ENCODE measurements around the gene PSMD1.

Gene PSMD1

DNA sequence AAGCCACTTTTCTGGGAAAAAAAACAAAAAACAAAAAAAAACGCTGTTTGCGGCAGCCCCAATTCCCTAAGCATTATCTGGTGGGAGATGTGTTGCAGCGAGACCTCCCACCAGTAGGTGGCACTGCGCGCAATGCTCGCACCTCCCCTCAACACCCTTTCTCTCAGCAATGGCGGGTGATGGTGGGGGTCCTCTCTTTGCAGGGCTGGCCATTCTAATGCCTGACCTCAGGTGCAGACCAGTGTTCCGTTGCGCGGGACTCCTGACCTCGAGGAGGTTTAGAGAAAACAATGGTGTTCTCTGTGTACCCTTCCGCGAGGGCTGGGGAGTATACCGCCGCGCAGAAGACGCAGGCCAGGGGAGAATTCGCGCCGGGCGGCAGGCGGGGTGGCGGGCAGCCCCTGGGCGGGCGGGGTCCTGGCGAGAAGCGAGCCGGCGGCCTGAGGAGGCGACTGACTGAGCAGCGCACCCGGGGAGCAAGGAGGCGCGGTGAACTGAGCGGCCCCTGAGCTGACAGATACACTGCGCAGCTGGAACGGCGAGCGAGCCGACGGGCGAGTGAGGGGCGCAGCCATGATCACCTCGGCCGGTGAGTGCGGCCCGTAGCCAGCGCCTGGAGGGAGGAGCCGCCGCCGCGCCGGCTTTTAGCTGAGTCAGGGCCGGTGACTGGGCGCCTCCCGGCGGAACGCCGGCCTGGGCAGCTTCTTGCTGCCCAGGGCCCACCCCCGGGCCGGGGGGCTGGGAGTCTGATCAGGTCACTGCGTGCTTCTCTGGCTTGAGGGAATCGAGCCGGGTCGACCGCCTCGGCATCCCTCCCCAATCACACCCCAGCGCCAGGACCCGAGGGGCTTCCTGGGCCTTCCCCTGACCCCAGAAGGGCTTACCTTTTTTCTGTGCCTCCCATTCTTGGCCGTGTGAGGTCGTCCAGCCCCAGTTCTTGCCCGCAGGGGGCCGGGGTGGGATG, at the start of gene PSMD1:
TSS of gene PSMD1 (plus strand) at position 415 of the 964 bp plus-strand sequence. CDS start at position 574, 159 bp downstream.
- in situ Hi-C loops (cut with MboI; ENCODE audit: low sequenced_read_pairs), result no loop called here
- DNase-seq (ENCODE audit: low spot score in 2 of 2), result peak; percentile 90 to 95
- peaks cover 13% of the 10 kb centered on the region for H3K36me3 ChIP-seq (replicated peaks)
- H3K9me3 ChIP-seq, result no peaks in the 10 kb centered on the region
- H3K27me3 ChIP-seq (ENCODE audit: low read depth), result no peaks in the 10 kb centered on the region
- H3K4me3 ChIP-seq, result peak within 1 kb of the TSS; percentile 94
- peaks cover 13% of the 10 kb centered on the region for H3K4me1 ChIP-seq

DNA sequence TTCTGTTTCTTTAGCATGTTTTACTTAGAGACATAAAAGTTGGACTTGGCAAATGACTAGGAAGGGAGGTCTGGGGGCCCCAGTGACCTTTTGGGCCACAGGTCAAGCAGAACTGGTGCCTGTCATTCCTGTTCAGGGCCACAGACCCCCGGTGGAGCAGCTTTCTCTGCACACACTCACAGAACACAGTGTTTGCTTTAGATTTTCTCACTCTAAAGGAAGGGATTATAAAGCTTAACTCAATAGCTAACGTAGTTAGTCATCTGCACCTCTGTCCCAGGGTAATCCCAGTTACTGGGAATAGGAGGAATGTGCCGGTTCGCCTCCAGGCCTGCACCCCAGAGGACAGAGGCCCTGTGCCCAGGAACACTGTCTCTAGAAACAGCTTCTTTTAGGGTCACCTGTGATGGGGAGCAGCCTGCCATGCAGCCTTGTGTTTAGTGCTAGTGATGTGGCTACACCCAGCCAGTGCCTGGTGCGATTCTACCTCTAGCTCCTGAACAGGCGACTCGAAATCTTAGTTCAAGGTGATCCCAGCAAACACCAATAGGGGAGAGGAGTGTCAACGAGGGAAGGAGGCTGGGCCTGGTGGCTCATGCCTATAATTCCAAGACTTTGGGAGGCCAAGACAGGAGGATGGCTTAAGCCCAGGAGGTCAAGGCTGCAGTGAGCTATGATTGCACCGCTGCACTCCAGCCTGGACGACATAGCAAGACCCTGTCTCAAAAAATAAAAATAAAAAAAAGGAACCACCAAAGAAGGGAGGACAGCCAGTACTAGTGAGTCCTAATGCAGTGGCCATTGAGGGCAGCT, 49.2 kb upstream of the PSMD1 start:
- H3K27me3 ChIP-seq (ENCODE audit: low read depth), result no peaks in the 10 kb centered on the region
- no peak for DNase-seq (ENCODE audit: low spot score in 2 of 2)
- in situ Hi-C loops (cut with MboI; ENCODE audit: low sequenced_read_pairs), result no loop called here
- no peaks in the 10 kb centered on the region for H3K9me3 ChIP-seq
- H3K4me3 ChIP-seq, result no peak overlapping the region
- no peaks in the 10 kb centered on the region for H3K36me3 ChIP-seq (replicated peaks)
- no peaks in the 10 kb centered on the region for H3K4me1 ChIP-seq

DNA sequence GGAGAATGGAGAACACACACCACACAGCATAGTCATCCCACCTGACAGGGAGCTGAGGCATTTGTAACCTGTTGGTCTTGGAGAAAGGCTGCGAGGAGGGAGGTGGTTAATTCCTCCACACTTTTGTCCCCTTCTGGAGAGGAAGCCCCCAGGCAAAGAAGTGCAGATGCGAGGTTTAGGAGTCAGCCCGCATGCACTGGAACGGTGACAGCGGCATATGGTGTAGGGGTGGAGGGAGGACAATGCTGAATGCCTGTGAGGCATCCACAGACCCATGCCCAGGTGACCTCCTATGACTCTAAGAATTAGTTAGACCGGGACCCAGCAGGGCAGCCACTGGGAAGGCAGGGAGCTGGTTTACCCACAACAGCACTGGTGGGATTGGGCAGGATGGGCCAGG, 48.5 kb upstream of the PSMD1 start:
- H3K4me1 ChIP-seq, result no peaks in the 10 kb centered on the region
- H3K4me3 ChIP-seq, result no peak overlapping the region
- DNase-seq (ENCODE audit: low spot score in 2 of 2), result no peak
- H3K27me3 ChIP-seq (ENCODE audit: low read depth), result no peaks in the 10 kb centered on the region
- in situ Hi-C loops (cut with MboI; ENCODE audit: low sequenced_read_pairs), result no loop called here
- no peaks in the 10 kb centered on the region for H3K36me3 ChIP-seq (replicated peaks)
- H3K9me3 ChIP-seq, result no peaks in the 10 kb centered on the region

DNA sequence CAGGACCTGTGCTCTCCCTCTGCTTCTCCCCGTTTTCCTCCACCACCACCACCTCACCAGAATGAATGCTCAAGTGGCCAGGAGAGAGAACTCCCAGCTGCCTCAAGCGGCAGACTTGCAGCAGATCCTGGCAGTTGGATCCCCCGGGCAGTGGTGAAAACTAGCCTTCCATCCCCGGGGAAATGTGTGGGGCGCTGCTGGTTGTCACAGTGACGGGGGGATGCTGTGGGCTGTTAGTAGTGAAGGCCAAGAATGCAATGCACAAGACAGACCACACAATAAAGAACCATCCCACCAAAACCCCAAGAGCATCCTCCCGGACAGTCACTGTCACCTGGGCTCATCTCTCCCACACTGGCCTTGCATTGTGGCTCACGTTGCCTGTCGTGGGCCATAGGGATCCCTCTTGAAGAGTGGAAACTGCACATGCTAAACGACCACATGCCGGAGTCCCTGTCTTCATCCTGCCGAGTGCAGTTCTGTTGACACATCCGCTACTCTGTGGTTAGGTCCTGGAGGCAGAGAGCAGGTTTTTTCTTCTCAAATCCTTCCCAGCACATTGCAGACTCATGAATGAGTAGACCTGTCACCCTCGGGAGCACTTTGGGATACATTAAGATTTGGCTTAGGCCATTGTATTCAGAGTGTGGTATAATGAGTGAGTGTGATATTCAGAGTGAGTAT, 47.3 kb upstream of the PSMD1 start:
- no peak for DNase-seq (ENCODE audit: low spot score in 2 of 2)
- no peaks in the 10 kb centered on the region for H3K27me3 ChIP-seq (ENCODE audit: low read depth)
- H3K36me3 ChIP-seq (replicated peaks), result no peaks in the 10 kb centered on the region
- in situ Hi-C loops (cut with MboI; ENCODE audit: low sequenced_read_pairs), result no loop called here
- H3K9me3 ChIP-seq, result no peaks in the 10 kb centered on the region
- H3K4me1 ChIP-seq, result no peaks in the 10 kb centered on the region
- no peak overlapping the region for H3K4me3 ChIP-seq

DNA sequence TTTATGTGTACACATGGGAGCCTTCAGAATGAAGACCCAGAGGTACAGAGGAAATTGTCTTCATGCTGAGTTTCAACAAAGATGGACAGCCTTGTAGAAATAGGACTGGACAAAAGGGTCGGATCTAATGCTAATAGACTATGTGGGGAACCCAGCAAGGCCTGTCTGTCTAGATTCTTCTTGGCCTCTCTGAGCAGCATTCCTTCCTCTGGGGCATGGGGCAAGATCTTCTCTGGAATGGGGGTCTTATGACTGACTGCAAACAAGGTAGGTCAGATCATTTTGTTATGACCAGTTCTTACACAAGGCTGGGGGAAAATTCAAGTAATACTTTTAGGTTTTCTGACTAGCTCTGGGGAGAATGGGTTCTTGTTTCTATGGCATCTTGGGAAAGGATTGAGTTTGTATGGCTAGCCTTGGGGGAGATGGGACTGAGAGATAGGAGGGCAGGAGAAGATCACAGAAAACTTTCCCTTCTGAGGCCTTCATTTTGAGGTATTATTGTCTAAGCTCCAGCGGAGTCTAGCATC, 46.4 kb upstream of the PSMD1 start:
- Histone ChIP-seq H3K9me3 (no peaks in the 10 kb centered on the region), H3K36me3 (replicated peaks) (no peaks in the 10 kb centered on the region), H3K27me3 (ENCODE audit: low read depth) (no peaks in the 10 kb centered on the region), H3K4me1 (no peaks in the 10 kb centered on the region), H3K4me3 (no peak overlapping the region)
- DNase-seq (ENCODE audit: low spot score in 2 of 2), result no peak
- in situ Hi-C loops (cut with MboI; ENCODE audit: low sequenced_read_pairs), result no loop called here

DNA sequence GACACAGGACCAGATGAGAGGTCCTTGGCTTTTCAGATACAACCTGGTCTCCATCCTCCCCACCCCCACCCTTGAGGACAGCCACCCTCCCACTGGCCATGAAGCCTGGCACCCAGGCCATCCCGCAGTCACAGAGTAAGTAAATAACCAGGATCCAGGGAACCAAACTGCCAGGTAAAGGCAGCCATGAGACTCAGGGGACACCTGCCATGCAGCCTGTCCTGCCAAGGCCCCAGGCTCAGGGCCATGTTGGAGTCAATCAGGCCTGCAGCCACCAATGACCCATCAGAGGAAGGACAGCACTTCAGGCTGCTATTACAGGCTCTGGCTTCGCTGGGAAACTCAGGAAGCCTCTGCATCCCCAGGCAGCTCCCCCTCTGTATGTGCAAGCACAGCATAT, 45.1 kb upstream of the PSMD1 start:
- in situ Hi-C loops (cut with MboI; ENCODE audit: low sequenced_read_pairs), result no loop called here
- H3K9me3 ChIP-seq, result no peaks in the 10 kb centered on the region
- no peak overlapping the region for H3K4me3 ChIP-seq
- H3K27me3 ChIP-seq (ENCODE audit: low read depth), result no peaks in the 10 kb centered on the region
- no peaks in the 10 kb centered on the region for H3K4me1 ChIP-seq
- no peak for DNase-seq (ENCODE audit: low spot score in 2 of 2)
- H3K36me3 ChIP-seq (replicated peaks), result no peaks in the 10 kb centered on the region

DNA sequence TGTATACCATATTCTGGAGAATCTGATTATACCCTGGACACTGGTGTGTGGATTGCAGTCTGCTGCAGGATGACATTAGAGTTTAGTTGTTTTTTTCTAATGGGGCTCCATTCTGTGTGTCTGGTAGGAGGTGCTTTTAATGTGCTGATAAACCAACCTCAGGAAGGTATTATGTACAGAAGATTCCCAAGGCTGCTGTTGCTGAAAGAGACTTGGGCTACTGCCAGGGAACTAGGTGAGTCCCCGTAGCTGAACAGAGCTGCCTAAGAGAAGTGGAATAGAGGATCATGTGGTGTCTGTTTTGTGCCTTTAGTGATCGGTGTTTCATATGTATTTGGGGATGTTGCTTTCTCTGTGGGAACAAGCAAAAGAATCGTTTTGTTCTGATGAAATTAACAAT, 44.2 kb upstream of the PSMD1 start:
- no peak for DNase-seq (ENCODE audit: low spot score in 2 of 2)
- in situ Hi-C loops (cut with MboI; ENCODE audit: low sequenced_read_pairs), result no loop called here
- Histone ChIP-seq H3K36me3 (replicated peaks) (no peaks in the 10 kb centered on the region), H3K4me1 (no peaks in the 10 kb centered on the region), H3K9me3 (no peaks in the 10 kb centered on the region), H3K27me3 (ENCODE audit: low read depth) (no peaks in the 10 kb centered on the region), H3K4me3 (no peak overlapping the region)

DNA sequence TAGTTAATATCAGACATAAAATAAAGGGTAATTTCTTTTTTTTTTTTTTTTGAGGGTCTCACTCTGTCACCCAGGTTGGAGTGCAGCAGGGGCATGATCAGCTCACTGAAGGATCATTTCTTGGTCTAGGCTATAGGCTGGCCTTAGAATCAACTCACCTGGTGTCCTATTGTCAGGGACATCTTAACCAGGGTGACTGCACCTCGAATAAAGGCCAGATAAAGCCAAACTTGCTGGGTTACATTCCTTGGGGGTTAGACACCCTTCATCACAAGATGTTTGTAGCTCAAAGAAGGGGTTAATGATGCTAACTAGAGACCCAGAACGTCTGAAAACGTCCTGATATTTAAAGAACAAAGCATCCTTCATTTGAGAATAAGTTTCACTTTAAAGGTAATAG, 42.8 kb upstream of the PSMD1 start:
- Histone ChIP-seq H3K36me3 (replicated peaks) (no peaks in the 10 kb centered on the region), H3K9me3 (no peaks in the 10 kb centered on the region), H3K4me3 (no peak overlapping the region), H3K27me3 (ENCODE audit: low read depth) (no peaks in the 10 kb centered on the region), H3K4me1 (no peaks in the 10 kb centered on the region)
- in situ Hi-C loops (cut with MboI; ENCODE audit: low sequenced_read_pairs), result no loop called here
- no peak for DNase-seq (ENCODE audit: low spot score in 2 of 2)

DNA sequence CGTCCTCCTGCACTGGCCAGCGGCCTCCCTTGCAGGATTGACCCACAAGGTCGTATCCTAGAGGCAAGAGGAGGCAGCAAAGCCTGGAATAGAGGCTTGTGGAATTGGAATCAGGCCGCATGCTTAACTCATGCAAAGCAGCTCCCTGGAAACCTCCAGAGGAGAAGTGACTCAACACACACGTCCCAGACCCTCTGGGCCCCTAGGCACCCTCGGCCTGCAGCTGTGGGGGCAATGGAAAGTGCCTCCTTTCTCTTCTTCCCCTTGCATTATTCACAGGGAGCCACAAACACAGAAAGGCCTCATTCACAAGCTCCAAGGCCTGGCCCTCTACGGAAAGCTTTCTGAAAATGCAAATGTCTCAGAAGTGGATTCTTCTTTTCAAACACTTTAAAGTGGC, 41.2 kb upstream of the PSMD1 start:
- Histone ChIP-seq H3K27me3 (ENCODE audit: low read depth) (no peaks in the 10 kb centered on the region), H3K4me3 (no peak overlapping the region), H3K4me1 (no peaks in the 10 kb centered on the region), H3K36me3 (replicated peaks) (no peaks in the 10 kb centered on the region), H3K9me3 (no peaks in the 10 kb centered on the region)
- no peak for DNase-seq (ENCODE audit: low spot score in 2 of 2)
- in situ Hi-C loops (cut with MboI; ENCODE audit: low sequenced_read_pairs), result no loop called here

DNA sequence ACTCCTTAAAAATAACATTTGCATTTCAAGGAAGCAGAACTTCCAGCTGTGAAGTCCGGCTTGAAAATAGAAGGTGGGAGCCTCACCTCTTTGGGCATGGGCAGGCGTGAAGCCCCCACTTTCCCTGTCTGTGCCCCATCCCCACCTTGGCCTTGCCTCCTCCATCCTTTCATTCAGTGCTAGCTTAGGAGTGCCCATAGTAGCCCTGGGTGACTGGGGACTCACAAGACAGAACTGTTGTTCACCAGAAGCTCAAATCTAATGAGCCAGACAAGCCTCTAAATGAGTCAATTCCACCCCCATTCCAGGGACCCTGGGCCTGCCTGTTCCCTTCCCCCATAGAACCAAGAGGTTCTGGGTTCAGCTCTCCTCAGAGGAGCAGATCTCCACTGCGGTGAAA, 40.7 kb upstream of the PSMD1 start:
- Histone ChIP-seq H3K4me3 (no peak overlapping the region), H3K27me3 (ENCODE audit: low read depth) (no peaks in the 10 kb centered on the region), H3K4me1 (no peaks in the 10 kb centered on the region), H3K36me3 (replicated peaks) (no peaks in the 10 kb centered on the region), H3K9me3 (no peaks in the 10 kb centered on the region)
- DNase-seq (ENCODE audit: low spot score in 2 of 2), result no peak
- in situ Hi-C loops (cut with MboI; ENCODE audit: low sequenced_read_pairs), result no loop called here

DNA sequence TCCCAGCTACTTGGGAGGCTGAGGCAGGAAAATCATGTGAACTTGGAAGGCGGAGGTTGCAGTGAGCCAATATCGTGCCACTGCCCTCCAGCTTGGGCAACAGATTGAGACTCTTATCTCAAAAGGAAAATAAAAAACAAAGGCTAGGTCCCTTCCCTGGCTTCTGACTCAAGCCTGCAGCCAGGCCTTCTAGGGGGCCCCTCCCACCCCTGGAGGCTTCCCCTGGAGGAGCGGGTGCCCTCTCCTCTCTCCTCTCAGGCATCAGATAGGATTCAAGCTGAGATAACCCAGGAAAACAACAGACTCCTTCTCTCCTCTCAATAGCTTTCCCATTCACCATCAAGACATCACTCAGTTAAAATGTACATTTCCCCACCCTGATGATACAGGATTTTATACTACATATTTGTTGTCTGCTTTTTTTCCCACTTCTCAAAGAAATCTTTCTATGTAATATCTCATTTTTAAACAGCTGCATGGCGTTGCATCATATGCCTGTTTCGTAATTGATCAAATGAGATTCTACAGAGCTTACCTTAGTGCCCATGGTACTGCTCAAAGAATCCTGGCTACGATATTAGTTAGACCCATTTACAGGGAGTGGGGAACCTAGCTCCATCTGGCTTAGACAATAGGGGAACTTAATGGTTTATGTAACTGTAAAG, 40.0 kb upstream of the PSMD1 start:
- no peak overlapping the region for H3K4me3 ChIP-seq
- H3K36me3 ChIP-seq (replicated peaks), result no peaks in the 10 kb centered on the region

DNA sequence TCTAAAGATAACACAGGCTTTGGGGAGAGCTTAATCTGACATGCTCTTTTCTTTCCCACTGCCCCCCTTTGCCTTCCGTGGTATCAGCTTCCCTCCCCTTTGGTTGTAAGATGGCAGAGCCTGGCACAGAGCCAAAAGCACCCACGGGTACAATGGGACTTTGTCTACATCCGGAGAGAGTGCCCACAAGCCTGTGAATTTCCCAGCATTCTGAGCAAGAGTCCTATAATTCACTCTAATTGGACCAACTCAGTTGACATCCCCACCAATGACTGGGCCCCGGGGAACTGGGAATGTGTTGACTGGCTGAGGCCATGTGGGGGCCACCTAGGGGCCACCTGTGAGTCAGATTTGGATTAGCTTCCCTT, 39.5 kb upstream of the PSMD1 start:
- H3K27me3 ChIP-seq (ENCODE audit: low read depth), result no peaks in the 10 kb centered on the region
- in situ Hi-C loops (cut with MboI; ENCODE audit: low sequenced_read_pairs), result no loop called here
- no peak overlapping the region for H3K4me3 ChIP-seq
- H3K36me3 ChIP-seq (replicated peaks), result no peaks in the 10 kb centered on the region
- no peak for DNase-seq (ENCODE audit: low spot score in 2 of 2)
- no peaks in the 10 kb centered on the region for H3K9me3 ChIP-seq
- H3K4me1 ChIP-seq, result no peaks in the 10 kb centered on the region

More for the DNA sequence above, 40.0 kb upstream of the PSMD1 start:
- DNase-seq (ENCODE audit: low spot score in 2 of 2), result no peak
- in situ Hi-C loops (cut with MboI; ENCODE audit: low sequenced_read_pairs), result no loop called here
- Histone ChIP-seq H3K27me3 (ENCODE audit: low read depth) (no peaks in the 10 kb centered on the region), H3K9me3 (no peaks in the 10 kb centered on the region), H3K4me1 (no peaks in the 10 kb centered on the region)

DNA sequence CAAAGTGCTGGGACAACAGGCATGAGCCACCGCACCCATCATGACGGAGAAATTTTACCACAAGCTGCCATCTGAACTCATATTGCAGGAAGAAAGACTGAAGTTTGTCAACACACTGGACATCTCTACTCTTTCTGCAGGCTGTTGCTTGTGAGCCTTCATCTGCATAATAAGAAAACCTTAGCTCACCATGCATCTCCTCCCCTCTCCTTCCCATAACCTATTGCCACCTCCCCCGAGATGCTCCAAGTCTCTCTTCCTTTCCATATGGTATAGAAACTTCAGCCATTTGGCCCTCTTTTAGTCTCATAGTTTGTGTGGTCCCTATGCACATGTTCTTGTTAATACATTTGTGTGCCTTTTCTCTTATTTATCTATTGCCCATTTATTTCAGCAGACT, 38.5 kb upstream of the PSMD1 start:
- no peaks in the 10 kb centered on the region for H3K9me3 ChIP-seq
- no peak for DNase-seq (ENCODE audit: low spot score in 2 of 2)
- no peaks in the 10 kb centered on the region for H3K36me3 ChIP-seq (replicated peaks)
- in situ Hi-C loops (cut with MboI; ENCODE audit: low sequenced_read_pairs), result no loop called here
- H3K4me3 ChIP-seq, result no peak overlapping the region
- no peaks in the 10 kb centered on the region for H3K4me1 ChIP-seq
- H3K27me3 ChIP-seq (ENCODE audit: low read depth), result no peaks in the 10 kb centered on the region

All from HAP-1 (cell line).